Esophagus muscularis mucosa (tissue), 4 donors: ENCODE data around the gene PBX3. TPM values are rescaled to one million over a fixed set of nuclear protein-coding genes. Genes with fewer than 3 reads are reported as not detected.

ENCODE experiments used
- DNase-seq: peaks from one replicate; pipeline ENCODE4 v3.0.0-alpha.2; 2017; ENCODE audit errors: extremely low spot score
- H3K27ac ChIP-seq, 4 donors: fragments of 200-600 bp; sonication (generic); replicated peaks in 1 of 4; 1 replicate in 3 of 4; 2 replicates in 1 of 4; pipeline ENCODE4 v1.5.1; 2016 to 2019; ENCODE audit warnings: mild to moderate bottlenecking in 1 of 4
- H3K27me3 ChIP-seq, 4 donors: fragments of 200-600 bp; sonication (generic); one replicate each; pipeline versions ENCODE4 v1.5.1 to v1.6.0; 2016 to 2019
- H3K36me3 ChIP-seq, 4 donors: fragments of 200-600 bp; sonication (generic); one replicate each; pipeline ENCODE4 v1.5.1; 2016 to 2019
- H3K4me1 ChIP-seq, 4 donors: fragments of 200-600 bp; sonication (generic); one replicate each; pipeline ENCODE4 v1.5.1; 2016 to 2019
- H3K4me3 ChIP-seq, 4 donors: fragments of 200-600 bp; sonication (generic); 1 replicate in 2 of 4; 2 replicates in 2 of 4; pipeline ENCODE4 v1.5.1; 2016 to 2019; ENCODE audit warnings: mild to moderate bottlenecking in 4 of 4, moderate library complexity in 1 of 4
- H3K9me3 ChIP-seq, 4 donors: fragments of 200-600 bp; sonication (generic); 1 replicate in 3 of 4; 2 replicates in 1 of 4; pipeline ENCODE4 v1.5.1; 2016 to 2019
- CTCF ChIP-seq, 3 experiments: fragments of 200-600 bp in 2 of 3; fragments of 450-650 bp in 1 of 3; sonication (generic) in 2 of 3; IDR thresholded peaks; one replicate each; pipeline ENCODE4 v1.5.1; 2017 to 2019; ENCODE audit warnings: antibody characterized with exemption in 3 of 3, mild to moderate bottlenecking in 2 of 3, moderate library complexity in 1 of 3
- EP300 ChIP-seq: sonication (generic); formaldehyde crosslinking; IDR thresholded peaks from one replicate; pipeline ENCODE4 v1.6.1; 2017; ENCODE audit warnings: antibody characterized with exemption
- POLR2A ChIP-seq: fragments of 450-650 bp; IDR thresholded peaks from one replicate; pipeline ENCODE4 v1.6.1; 2017; ENCODE audit warnings: antibody characterized with exemption, moderate library complexity, mild to moderate bottlenecking, low read depth
- POLR2AphosphoS5 ChIP-seq, 2 donors: sonication (generic); formaldehyde crosslinking; IDR thresholded peaks; one replicate each; pipeline ENCODE4 v1.6.1; 2017; ENCODE audit warnings: antibody characterized with exemption in 2 of 2
- WGBS: methylation state at CpG from one replicate; pipeline ENCODE4 v1.1.5; 2018; 5-methylcytosine and 5-hydroxymethylcytosine counted together
- intact Hi-C: fragments of 100-400 bp; cut with DNase I; formaldehyde crosslinking; loops from one replicate; pipeline ENCODE4 v1.15.1; 2023
- total RNA-seq, 4 donors: library from RNA; depleted of rRNA; stranded (reverse); fragments of >200 nt; gene quantifications; one replicate each; pipeline versions ENCODE4 v1.1.0 to v1.2.1, GENCODE V29; 2016

The PBX3 gene
- total RNA-seq, 4 donors from 2014 or later: 50.1 to 82.4 (median 54.3) TPM

- no peaks in the 10 kb centered on the region for H3K27me3 ChIP-seq
- DNase-seq: no peak
- no peaks in the 10 kb centered on the region for H3K4me1 ChIP-seq
- no peak overlapping the region for H3K4me3 ChIP-seq
- H3K9me3 ChIP-seq: peaks cover 0 to 19% (median 15%) of the 10 kb centered on the region in 4 donors
- WGBS: 91% methylated on average over 1 of the region's 1 CpG
- TF ChIP-seq POLR2AphosphoS5 (IDR thresholded peaks at IDR 0.05): no peak
- TF ChIP-seq EP300: no peak
- no peaks in the 10 kb centered on the region for H3K36me3 ChIP-seq
- intact Hi-C loops: no loop called here
- H3K27ac ChIP-seq: no peak overlapping the region
Observed at GRCh38 chr9:125979383-125979782, 232.2 kb downstream of the PBX3 start.

- intact Hi-C loops: no loop called here
- 70% methylated on average over 7 of the region's 8 CpGs for WGBS
- DNase-seq: no peak
Observed at GRCh38 chr9:125982798-125983406, 235.7 kb downstream of the PBX3 start.

GRCh38 chr9:125983681-125984080, 236.5 kb downstream of the PBX3 start:
- Histone ChIP-seq H3K27me3 (no peaks in the 10 kb centered on the region), H3K9me3 (peaks cover 0 to 17% (median 14%) of the 10 kb centered on the region in 4 donors), H3K36me3 (no peaks in the 10 kb centered on the region), H3K27ac (no peak overlapping the region), H3K4me3 (no peak overlapping the region), H3K4me1 (no peaks in the 10 kb centered on the region)
- intact Hi-C loops: no loop called here
- 86% methylated on average over 5 of the region's 5 CpGs for WGBS
- TF ChIP-seq POLR2AphosphoS5 (IDR thresholded peaks at IDR 0.05): no peak
- no peak for TF ChIP-seq POLR2A
- no peak for TF ChIP-seq EP300
- TF ChIP-seq CTCF (IDR thresholded peaks at IDR 0.05): no peak
- DNase-seq: no peak

More at GRCh38 chr9:125982798-125983406, 235.7 kb downstream of the PBX3 start:
- Histone ChIP-seq H3K27me3 (no peaks in the 10 kb centered on the region), H3K4me1 (no peaks in the 10 kb centered on the region), H3K4me3 (no peak overlapping the region), H3K9me3 (peaks cover 0 to 19% (median 15%) of the 10 kb centered on the region in 4 donors), H3K27ac (no peak overlapping the region), H3K36me3 (no peaks in the 10 kb centered on the region)
- no peak for TF ChIP-seq CTCF (IDR thresholded peaks at IDR 0.05)
- no peak for TF ChIP-seq POLR2AphosphoS5 (IDR thresholded peaks at IDR 0.05)
- no peak for TF ChIP-seq POLR2A
- no peak for TF ChIP-seq EP300

GRCh38 chr9:125984461-125984860, 237.3 kb downstream of the PBX3 start:
- no peak for TF ChIP-seq POLR2AphosphoS5 (IDR thresholded peaks at IDR 0.05)
- TF ChIP-seq POLR2A: no peak
- no peak for TF ChIP-seq EP300
- TF ChIP-seq CTCF (IDR thresholded peaks at IDR 0.05): no peak
- Histone ChIP-seq H3K27me3 (no peaks in the 10 kb centered on the region), H3K4me1 (no peaks in the 10 kb centered on the region), H3K27ac (no peak overlapping the region), H3K9me3 (peaks cover 0 to 12% (median 8%) of the 10 kb centered on the region in 4 donors), H3K36me3 (no peaks in the 10 kb centered on the region), H3K4me3 (no peak overlapping the region)
- DNase-seq: no peak
- WGBS: 100% methylated on average over 1 of the region's 2 CpGs
- intact Hi-C loops: no loop called here

GRCh38 chr9:125985142-125985997, 238.2 kb downstream of the PBX3 start:
- H3K9me3 ChIP-seq: peaks cover 0 to 3% (median under 1%) of the 10 kb centered on the region in 4 donors
- H3K27me3 ChIP-seq: no peaks in the 10 kb centered on the region
- H3K4me1 ChIP-seq: no peaks in the 10 kb centered on the region
- H3K4me3 ChIP-seq: no peak overlapping the region
- DNase-seq: no peak
- H3K27ac ChIP-seq: no peak overlapping the region
- intact Hi-C loops: no loop called here
- 89% methylated on average over 14 of the region's 14 CpGs for WGBS
- no peaks in the 10 kb centered on the region for H3K36me3 ChIP-seq
- no peak for TF ChIP-seq EP300
- no peak for TF ChIP-seq POLR2AphosphoS5 (IDR thresholded peaks at IDR 0.05)
- TF ChIP-seq POLR2A: no peak
- TF ChIP-seq CTCF (IDR thresholded peaks at IDR 0.05): no peak
